ENCODE data around the gene GIGYF1. TPM values are rescaled to one million over a fixed set of nuclear protein-coding genes. Genes with fewer than 3 reads are reported as not detected.

The GIGYF1 gene
- total and polyA plus RNA-seq, 2 of the 4 experiments (the other 2 are of a cell fraction): 3.0 to 10.7 TPM

GRCh38 chr7:100675105-100675451 is 19.0 kb downstream of the GIGYF1 start:
- Histone ChIP-seq H3K79me1 (ENCODE audit: low read depth in 1 of 2, low read length in 2 of 2) (peaks cover 13 to 38% of the 10 kb centered on the region in 2 experiments), H3K18ac (ENCODE audit: low read depth, low read length) (no peak overlapping the region), H4K8ac (ENCODE audit: low read depth in 2 of 2, low read length in 2 of 2) (no peak overlapping the region), H3K56ac (ENCODE audit: extremely low read depth, insufficient read depth, low read length) (no peak overlapping the region), H3K23ac (ENCODE audit: low read depth, low read length) (no peak overlapping the region), H3K4me1 (ENCODE audit: control insufficient read depth, insufficient read depth, low read length) (peaks cover 4% of the 10 kb centered on the region; the same call in 1 of the 2 replicates), H3K9me3 (ENCODE audit: control insufficient read depth, insufficient read depth, low read length) (no peaks in the 10 kb centered on the region), H2AFZ (replicated peaks; ENCODE audit: low read length, poor library complexity) (no peak overlapping the region), H3K4ac (ENCODE audit: low read depth, low read length) (no peak overlapping the region), H2BK20ac (ENCODE audit: low read depth, low read length) (no peak overlapping the region), H2BK5ac (ENCODE audit: low read depth, low read length, poor library complexity, severe bottlenecking) (peak overlapping the region; percentile 90), H4K91ac (ENCODE audit: insufficient read depth, low read depth, low read length) (no peak overlapping the region), H3K9ac (ENCODE audit: low read depth, low read length) (peak overlapping the region; percentile 90), H3K4me2 (ENCODE audit: low read depth, low read length) (peak overlapping the region; percentile 98; the same call in 1 of the 2 replicates), H2BK120ac (ENCODE audit: low read depth, low read length) (no peak overlapping the region), H3K27me3 (ENCODE audit: control insufficient read depth, insufficient read depth, low read length) (no peaks in the 10 kb centered on the region), H3K9me1 (ENCODE audit: insufficient read depth, low read length) (no peaks in the 10 kb centered on the region), H3K36me3 (ENCODE audit: control insufficient read depth, insufficient read depth, low read length) (peaks cover 33% of the 10 kb centered on the region), H2BK15ac (ENCODE audit: low read depth, low read length) (no peak overlapping the region), H2AK9ac (replicated peaks; ENCODE audit: low read depth, low read length, poor library complexity) (peak overlapping the region; percentile 97), H2AK5ac (ENCODE audit: low read depth, low read length) (peak overlapping the region; percentile 58), H3K14ac (replicated peaks; ENCODE audit: low read depth, low read length) (no peak overlapping the region), H3K27ac (ENCODE audit: insufficient read depth, low read length) (peak overlapping the region; percentile 97), H3K4me3 (ENCODE audit: insufficient read depth, low read depth, low read length) (peak overlapping the region; percentile 85), H4K5ac (ENCODE audit: low read depth, low read length) (no peak overlapping the region), H4K20me1 (ENCODE audit: insufficient read depth, low read length) (peaks cover 42% of the 10 kb centered on the region)
- WGBS, 2 experiments (ENCODE audit: extremely low coverage in 2 of 2, insufficient read length in 1 of 2): 0% methylated on average over 29 of the region's 46 CpGs; no CpG with 5 or more reads in 1 of the 2 experiments
- intact Hi-C loops (cut with micrococcal nuclease) (no loop called here), in situ Hi-C loops (cut with MboI; ENCODE audit: low sequenced_read_pairs) (loop anchor here (10.0 kb wide), 1 partner anchor 200 kb away; the partner anchor contains the start of gene TSC22D4), dilution Hi-C loops (cut with HindIII; ENCODE audit: low sequenced_read_pairs, unreplicated experiment) (no loop called here)
- ChIA-PET CTCF (no interaction called here), POLR2A (ENCODE audit: unreplicated experiment) (interaction anchor here (0.7 kb wide), 1 partner anchor 31 kb away, joined by 3 read pairs; no protein-coding TSS in a partner anchor)
- no TSS peak for BruUV-seq (replicated peaks)
- TF ChIP-seq SMC3 (IDR thresholded peaks at IDR 0.05; ENCODE audit: low read depth, low read length) (no peak), POLR2A (IDR thresholded peaks at IDR 0.05; ENCODE audit: low read depth, low read length) (no peak), MAZ (IDR thresholded peaks at IDR 0.05; ENCODE audit: borderline replicate concordance, low read depth, low read length) (no peak), ELK1 (IDR thresholded peaks at IDR 0.05; ENCODE audit: borderline replicate concordance, low read depth, low read length) (no peak), RFX5 (IDR thresholded peaks at IDR 0.05; ENCODE audit: low read depth, low read length) (no peak), CEBPB (IDR thresholded peaks at IDR 0.05; ENCODE audit: low read depth, low read length) (no peak), BHLHE40 (IDR thresholded peaks at IDR 0.05; ENCODE audit: low read depth, low read length) (no peak), CHD1 (IDR thresholded peaks at IDR 0.05; ENCODE audit: low read depth, low read length) (no peak), RAD21 (IDR thresholded peaks at IDR 0.05; ENCODE audit: low read length) (no peak), RCOR1 (IDR thresholded peaks at IDR 0.05; ENCODE audit: insufficient replicate concordance, low read length) (no peak), CTCF (conservative IDR thresholded peaks at IDR 0.05; ENCODE audit: low read depth, low read length) (no peak), FOS (IDR thresholded peaks at IDR 0.05; ENCODE audit: low read depth, low read length) (no peak)
- DNase-seq (no peak), ATAC-seq (ENCODE audit: low read depth) (peak; percentile 0; the same call in 1 of the 2 replicates)

All from IMR-90 (cell line).